Activated effector memory CD4-positive, alpha-beta T cell treated with anti-CD3 and anti-CD28 coated beads, Interleukin-2, amount 50 U/mL, for 16 hours (primary cell): ENCODE measurements around the gene TNS1.
"Not testable (repeated sequence)": the region's sequence is repeated elsewhere in the genome, so short reads cannot be mapped to it uniquely, and the experiment has no call there.

Experiments used
- DNase-seq: peaks from one replicate; pipeline ENCODE4 v3.0.0-alpha.2; 2020

Gene TNS1

DNA sequence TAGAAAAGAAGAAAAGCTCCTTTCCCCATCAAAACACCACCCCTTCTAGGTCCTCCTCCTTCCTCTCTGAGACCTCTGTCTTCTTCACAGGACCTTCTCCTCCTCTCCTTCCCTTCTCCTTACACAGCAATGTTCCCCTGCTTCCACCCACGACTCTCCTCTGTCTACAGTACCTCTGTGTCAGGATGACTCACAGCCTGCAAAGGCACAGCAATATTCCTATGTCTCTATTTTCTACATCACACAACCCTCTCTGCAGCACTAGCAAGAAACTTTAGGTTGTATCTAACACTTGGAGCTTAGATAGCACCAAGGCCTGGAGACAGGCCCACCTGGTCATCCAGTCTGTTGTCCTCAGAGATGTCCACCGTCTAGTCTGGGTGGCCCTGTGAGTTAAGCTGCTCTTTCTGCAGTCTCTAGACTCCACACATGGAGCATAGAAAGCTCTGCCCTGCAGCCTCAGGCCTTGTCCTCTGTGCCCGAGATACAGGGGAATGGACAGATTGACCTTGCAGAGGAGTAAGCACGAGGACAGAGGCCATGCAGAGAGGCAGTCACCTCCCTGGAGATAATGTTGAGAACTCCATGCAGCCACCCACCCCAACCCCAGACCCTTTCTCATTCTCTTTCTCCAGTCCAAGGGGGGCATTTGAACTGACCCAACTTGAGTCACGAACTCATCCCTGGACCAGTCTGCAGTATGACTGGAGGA is 212.0 kb downstream of the TNS1 start:
- no peak for DNase-seq

GRCh38 chr2:217790195-217790594 is 212.6 kb downstream of the TNS1 start:
- DNase-seq, result no peak

GRCh38 chr2:217789736-217790181 is 213.0 kb downstream of the TNS1 start:
- DNase-seq, result no peak

- DNase-seq, result peak; percentile 90
These were observed 213.6 kb downstream of the TNS1 start for GRCh38 chr2:217789003-217789735.

DNA sequence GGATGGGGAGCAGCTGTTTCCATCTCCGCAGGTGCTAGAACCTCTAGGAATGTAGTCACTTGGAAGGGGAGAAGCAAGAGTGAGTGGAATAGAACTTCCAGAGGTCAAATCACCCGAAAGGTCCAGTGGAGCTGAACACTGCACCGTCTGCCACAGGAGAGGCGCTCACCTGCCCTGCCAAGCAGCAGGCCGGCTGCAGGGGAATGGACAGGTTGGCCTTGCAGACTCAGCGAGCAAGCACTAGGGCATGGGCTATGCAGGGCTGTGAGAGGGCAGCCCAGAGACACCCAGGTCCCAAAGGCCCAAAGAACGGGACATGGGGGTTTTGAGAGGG is 214.2 kb downstream of the TNS1 start:
- DNase-seq, result no peak

GRCh38 chr2:217787160-217787877 is 215.5 kb downstream of the TNS1 start:
- no peak for DNase-seq

- not testable (repeated sequence) for DNase-seq
These were observed 216.2 kb downstream of the TNS1 start for GRCh38 chr2:217786560-217786959.

GRCh38 chr2:217785544-217786045 is 217.2 kb downstream of the TNS1 start:
- peak; percentile 89 for DNase-seq

DNA sequence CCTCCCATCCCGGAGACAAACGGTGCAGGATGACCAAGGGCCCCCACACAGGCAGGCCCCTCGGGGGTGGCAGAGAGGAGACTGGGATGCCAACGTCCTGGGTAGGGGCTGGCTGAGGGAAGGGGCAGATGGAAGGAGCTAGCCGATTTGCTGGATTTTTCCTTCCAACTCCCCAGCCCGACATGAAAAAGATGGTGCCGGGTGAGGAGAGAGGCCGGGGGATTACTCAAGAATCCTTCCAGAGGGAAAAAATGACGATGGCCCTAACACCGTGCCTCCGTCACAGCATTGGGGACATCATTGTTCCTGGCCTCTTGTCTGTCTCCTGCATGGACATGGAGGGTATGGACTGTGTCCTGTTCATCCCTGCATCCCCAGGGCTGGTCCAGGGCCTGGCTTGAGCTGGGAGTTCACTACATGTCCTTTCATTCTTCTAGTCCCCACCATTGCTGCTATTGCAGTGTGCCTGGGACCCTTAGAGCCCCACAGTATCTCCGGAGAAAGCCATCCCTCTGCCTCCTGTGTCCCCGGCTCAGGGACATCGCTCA is 217.7 kb downstream of the TNS1 start:
- DNase-seq, result no peak

DNA sequence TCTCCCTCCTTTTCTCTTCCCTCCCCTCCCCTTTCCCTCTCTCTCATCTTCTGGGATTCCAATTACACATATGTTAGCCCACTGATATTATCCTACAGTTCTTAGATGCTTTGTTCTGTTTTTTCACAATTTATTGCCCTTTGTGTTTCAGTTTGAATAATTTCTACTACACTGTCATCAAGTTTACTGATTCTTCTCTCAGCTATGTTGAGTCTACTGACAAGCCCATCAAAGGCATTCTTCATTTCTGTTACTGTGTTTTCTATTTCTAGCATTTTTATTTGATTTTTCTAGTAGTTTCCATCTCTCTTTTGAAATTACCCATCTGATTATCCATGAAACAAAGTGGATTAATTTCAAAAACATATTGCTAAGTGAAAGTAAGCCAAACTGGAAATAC is 219.6 kb downstream of the TNS1 start:
- no peak for DNase-seq

DNA sequence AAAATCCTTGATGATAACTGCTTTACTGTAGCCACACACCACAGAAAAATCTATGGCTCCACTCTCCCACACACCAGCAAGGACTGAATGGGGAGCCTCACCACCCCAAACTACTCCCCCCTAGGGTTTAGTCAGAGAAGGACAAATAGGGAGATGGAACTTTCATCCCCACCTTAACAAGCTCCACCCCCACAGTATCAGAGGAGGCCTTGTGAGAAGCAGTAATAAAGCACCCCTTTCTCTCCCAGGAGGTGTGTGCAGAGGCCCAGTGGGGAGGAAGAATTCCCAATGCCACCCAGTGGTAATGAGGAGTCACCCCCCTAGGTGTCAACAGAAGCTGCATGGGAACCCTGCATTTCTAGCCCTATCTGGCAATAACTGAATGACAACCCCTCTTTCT is 224.9 kb downstream of the TNS1 start:
- no peak for DNase-seq

- DNase-seq, result no peak
These were observed 226.2 kb downstream of the TNS1 start for GRCh38 chr2:217776631-217777030.

DNA sequence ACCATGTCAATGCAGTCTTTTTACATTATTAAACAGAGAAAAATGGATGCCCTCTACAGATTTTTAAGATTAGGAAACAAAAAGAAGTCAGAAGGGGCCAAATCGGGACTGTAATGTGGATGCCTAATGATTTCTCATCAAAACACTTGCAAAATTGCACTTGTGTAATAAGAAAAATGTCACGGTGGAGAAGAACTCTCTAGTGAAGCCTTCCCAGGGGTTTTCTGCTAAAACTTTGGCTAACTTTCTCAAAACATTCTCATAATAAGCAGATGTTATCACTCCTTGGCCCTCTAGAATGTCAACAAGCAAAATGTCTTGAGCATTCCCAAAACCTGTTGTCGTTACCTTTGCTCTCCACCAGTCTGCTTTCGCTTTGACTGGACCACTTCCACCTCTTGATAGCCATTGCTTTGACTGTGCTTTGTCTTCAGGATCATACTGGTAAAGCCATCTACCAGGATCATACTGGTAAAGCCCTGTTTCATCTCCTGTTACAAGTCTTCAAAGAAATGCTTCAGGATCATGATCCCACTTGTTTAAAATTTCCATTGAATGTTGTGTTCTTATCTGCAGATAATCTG is 226.8 kb downstream of the TNS1 start:
- no peak for DNase-seq

GRCh38 chr2:217774232-217774631 is 228.6 kb downstream of the TNS1 start:
- no peak for DNase-seq

DNA sequence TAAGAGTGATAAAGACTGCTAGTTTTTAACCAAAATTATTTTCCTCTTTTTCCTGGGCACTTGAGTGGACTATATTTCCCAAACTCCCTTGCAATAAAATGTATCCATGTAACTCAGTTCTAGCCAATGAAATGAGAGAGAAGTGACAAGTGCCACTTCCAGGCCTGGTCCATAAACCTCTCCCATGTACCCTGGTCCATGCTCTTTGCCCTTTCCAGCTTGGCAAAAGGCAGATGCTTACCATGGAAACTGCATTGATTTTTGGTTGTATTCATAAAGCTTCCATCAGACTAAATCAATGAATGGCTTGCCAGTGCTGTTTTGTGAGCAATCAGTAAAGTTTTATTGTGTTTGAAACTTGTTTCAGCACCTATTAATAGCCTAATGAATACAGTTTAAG is 229.3 kb downstream of the TNS1 start:
- DNase-seq, result no peak

DNA sequence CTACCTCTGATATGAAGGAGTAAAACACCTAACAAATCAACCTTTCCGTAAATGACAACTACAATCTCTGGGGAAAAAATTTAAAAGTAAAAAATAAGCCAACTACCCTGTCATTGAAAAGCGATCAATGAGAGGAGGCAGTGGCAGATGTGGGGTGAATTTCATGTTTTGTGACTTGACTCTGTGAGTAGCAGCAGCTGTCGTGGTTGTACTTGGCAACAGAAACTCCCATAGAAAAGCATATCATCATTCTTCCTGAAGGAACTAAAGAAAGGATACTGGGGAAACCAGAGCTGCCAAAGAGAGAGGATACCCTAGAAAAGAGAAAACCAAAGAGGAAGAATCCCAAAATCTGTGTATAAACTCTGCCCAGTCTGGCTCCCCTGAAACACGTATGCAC is 236.4 kb downstream of the TNS1 start:
- no peak for DNase-seq

GRCh38 chr2:217761645-217762277 is 241.0 kb downstream of the TNS1 start:
- DNase-seq, result no peak

- DNase-seq, result no peak
These were observed 242.8 kb downstream of the TNS1 start for GRCh38 chr2:217759991-217760390.

- no peak for DNase-seq
These were observed 245.7 kb downstream of the TNS1 start for GRCh38 chr2:217757108-217757463.

- peak; percentile 87 for DNase-seq
These were observed 246.3 kb downstream of the TNS1 start for GRCh38 chr2:217756375-217757107.

DNA sequence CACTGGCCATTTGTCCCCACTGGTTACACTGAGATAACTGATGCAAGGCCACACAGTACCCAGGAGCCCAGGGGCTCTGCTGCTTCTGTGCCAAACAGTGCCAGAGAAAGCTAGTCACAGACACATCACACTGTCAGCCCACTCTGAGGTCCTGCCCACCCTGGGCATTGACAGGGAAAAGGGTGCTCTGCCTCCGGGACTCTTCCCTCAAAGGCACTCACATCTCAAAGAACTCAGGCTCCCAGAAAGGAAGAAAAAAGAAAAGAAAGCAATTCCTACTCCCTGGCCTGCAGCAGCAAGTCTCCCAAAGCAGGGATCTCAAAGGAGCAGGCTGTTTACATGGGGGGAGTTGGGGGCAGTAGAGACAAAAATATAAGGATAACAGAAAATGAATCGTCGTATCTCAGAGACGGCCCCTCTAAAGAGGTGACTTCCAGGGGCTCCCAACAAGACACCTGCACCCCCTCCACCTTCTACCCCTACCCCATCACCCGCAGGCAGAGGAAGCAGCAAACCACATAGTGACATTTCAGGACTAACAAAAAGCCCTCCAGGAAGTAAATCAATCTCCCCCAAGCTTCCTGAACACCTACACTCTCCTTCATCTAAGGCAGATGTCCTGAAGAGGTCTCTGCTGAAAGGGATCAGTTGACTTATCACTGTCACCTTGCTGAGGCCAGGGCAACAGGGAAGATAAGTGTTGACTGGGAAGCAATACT is 247.6 kb downstream of the TNS1 start:
- DNase-seq, result no peak
